Endothelial cell of umbilical vein (primary cell): ENCODE data around the gene COQ8B. TPM values are rescaled to one million over a fixed set of nuclear protein-coding genes. Genes with fewer than 3 reads are reported as not detected.

ENCODE experiments used
- BruUV-seq: library from RNA; stranded (reverse); fragments of 400-500 nt; replicated peaks from 2 replicates; lab custom pipeline; 2021; lab: Mats Ljungman, UMichigan
- CTCF ChIA-PET: fragments of 300-600, 350-600 bp; sonication (Branson Sonifier 250); formaldehyde crosslinking; loops from one replicate; lab custom pipeline; 2021; ENCODE audit warnings: antibody characterized with exemption, inconsistent platforms; lab: Charles Lee
- POLR2A ChIA-PET: fragments of 300-600, 350-600 bp; sonication (Branson Sonifier 250); formaldehyde crosslinking; loops from one replicate; lab custom pipeline; 2021; ENCODE audit warnings: antibody characterized with exemption, inconsistent platforms; lab: Charles Lee
- DNase-seq: peaks from one replicate; pipeline ENCODE4 v3.0.0-alpha.2; 2011; ENCODE audit warnings: low read depth, low spot score
- FAIRE-seq: peaks from 2 replicates; lab custom pipeline; 2011; peaks lifted over from hg19 to GRCh38; lab: Jason Lieb, UNC
- H2AFZ ChIP-seq: 2 replicates; pipeline ENCODE4 v1.6.0; 2012; ENCODE audit warnings: low read depth, low read length, control low read depth, inconsistent platforms
- H3K27ac ChIP-seq: 2 replicates; pipeline ENCODE4 v1.5.1; 2011; ENCODE audit warnings: low read depth, mild to moderate bottlenecking, control low read depth, low read length, moderate library complexity; ENCODE audit not compliant: insufficient read depth
- H3K27me3 ChIP-seq, 2 experiments: 2 replicates each; pipeline versions ENCODE4 v1.6.0 to v1.6.1; 2011; ENCODE audit warnings: low read length in 2 of 2, mixed read lengths in 1 of 2; ENCODE audit not compliant: control insufficient read depth in 2 of 2, insufficient read depth in 2 of 2
- H3K36me3 ChIP-seq, 2 experiments: 2 replicates in 1 of 2; 3 replicates in 1 of 2; pipeline ENCODE4 v1.5.1; 2011; ENCODE audit warnings: low read length in 2 of 2, mild to moderate bottlenecking in 1 of 2, moderate library complexity in 1 of 2; ENCODE audit not compliant: control insufficient read depth in 2 of 2, insufficient read depth in 2 of 2; ENCODE audit errors: extremely low read depth in 1 of 2
- H3K4me1 ChIP-seq: 3 replicates; pipeline ENCODE4 v1.5.1; 2011; ENCODE audit warnings: mild to moderate bottlenecking, low read length; ENCODE audit not compliant: control insufficient read depth, insufficient read depth; ENCODE audit errors: extremely low read depth
- H3K4me2 ChIP-seq: 2 replicates; pipeline ENCODE4 v1.6.1; 2011; ENCODE audit warnings: low read length, control low read depth, mixed read lengths; ENCODE audit not compliant: insufficient read depth
- H3K4me3 ChIP-seq, 3 experiments: fragments of 200-600 bp in 1 of 3; sonication (generic), shearing (Covaris generic) in 1 of 3; replicated peaks in 1 of 3; 2 replicates each; pipeline ENCODE4 v1.5.1; 2011 to 2016; ENCODE audit warnings: control low read depth in 3 of 3, low read length in 3 of 3, mild to moderate bottlenecking in 2 of 3, inconsistent platforms in 1 of 3, low read depth in 1 of 3, moderate library complexity in 1 of 3; ENCODE audit not compliant: insufficient read depth in 1 of 3
- H3K79me2 ChIP-seq: 2 replicates; pipeline ENCODE4 v1.6.0; 2012; ENCODE audit warnings: low read length, inconsistent platforms; ENCODE audit not compliant: control insufficient read depth, insufficient read depth
- H3K9ac ChIP-seq: replicated peaks from 2 replicates; pipeline ENCODE3; 2011; ENCODE audit warnings: low read length, control low read depth; ENCODE audit not compliant: insufficient read depth; ENCODE audit errors: extremely low read depth
- H3K9me1 ChIP-seq: replicated peaks from 3 replicates; pipeline ENCODE4 v1.6.0; 2011; ENCODE audit warnings: mild to moderate bottlenecking, low read length; ENCODE audit not compliant: control insufficient read depth, insufficient read depth; ENCODE audit errors: extremely low read depth
- H3K9me3 ChIP-seq: replicated peaks from 2 replicates; pipeline ENCODE4 v1.5.1; 2012; ENCODE audit warnings: low read length, inconsistent platforms; ENCODE audit not compliant: control insufficient read depth, insufficient read depth
- H4K20me1 ChIP-seq: replicated peaks from 2 replicates; pipeline ENCODE3; 2011; ENCODE audit warnings: mild to moderate bottlenecking, low read length; ENCODE audit not compliant: control insufficient read depth, insufficient read depth; ENCODE audit errors: extremely low read depth
- EZH2 ChIP-seq: IDR thresholded peaks from 2 replicates; pipeline ENCODE4 v1.6.1; 2012; ENCODE audit warnings: borderline replicate concordance, low read depth, mild to moderate bottlenecking, moderate library complexity, low read length, inconsistent platforms; ENCODE audit not compliant: severe bottlenecking
- GATA2 ChIP-seq: IDR thresholded peaks from 2 replicates; pipeline ENCODE4 v1.7.0; 2011; ENCODE audit warnings: low read depth, mild to moderate bottlenecking, moderate library complexity, mixed read lengths, low read length; ENCODE audit not compliant: insufficient read length, insufficient read depth
- JUN ChIP-seq: IDR thresholded peaks from 2 replicates; pipeline ENCODE4 v1.6.1; 2011; ENCODE audit warnings: borderline replicate concordance, low read depth; ENCODE audit not compliant: insufficient read length, insufficient read depth
- MAX ChIP-seq: IDR thresholded peaks from 2 replicates; pipeline ENCODE4 v1.6.1; 2011; ENCODE audit not compliant: insufficient read depth, insufficient read length
- MYC ChIP-seq: IDR thresholded peaks from one replicate; pipeline ENCODE4 v1.6.1; 2011; ENCODE audit warnings: mild to moderate bottlenecking, low read depth, low read length
- POLR2A ChIP-seq: IDR thresholded peaks from 2 replicates; pipeline ENCODE4 v1.6.1; 2012; ENCODE audit warnings: low read depth, mild to moderate bottlenecking, control low read depth, low read length
- dilution Hi-C: fragments of 300-500 bp; cut with MboI; formaldehyde crosslinking; loops from one replicate; pipeline ENCODE4 v1.15.0; 2019; ENCODE audit warnings: low sequenced_read_pairs; ENCODE audit not compliant: extremely low pct_ligation_motif_present
- intact Hi-C: fragments of 100-400 bp; cut with micrococcal nuclease; formaldehyde crosslinking; loops from one replicate; pipeline ENCODE4 v1.10.0; 2022
- polyA plus RNA-seq, 4 experiments: library from polyadenylated mRNA; depleted of rRNA in 3 of 4; stranded (reverse) in 3 of 4; unstranded in 1 of 4; fragments of >200 nt; gene quantifications; 2 replicates each; pipeline versions ENCODE4 v1.2.1 to v1.2.3, GENCODE V29; 2011 to 2012; ENCODE audit warnings: missing spikeins in 1 of 4
- total RNA-seq: library from RNA; stranded (reverse); gene quantifications from 2 replicates; pipeline ENCODE4 v1.2.3, GENCODE V29; 2021

The COQ8B gene
- total and polyA plus RNA-seq, 2 donors (not counting 3 experiments of a cell fraction or from before 2014, with no cell fraction given): 16.2 to 19.2 TPM

GRCh38 chr19:40724855-40725254 lies 8.2 kb upstream of the COQ8B start:
- Histone ChIP-seq H3K9me3 (no peaks in the 10 kb centered on the region), H2AFZ (no peak overlapping the region), H3K9me1 (no peaks in the 10 kb centered on the region), H3K4me1 (peaks cover 28% of the 10 kb centered on the region), H3K79me2 (peaks cover 31% of the 10 kb centered on the region), H3K4me3 (no peak overlapping the region), H3K36me3 (peaks cover 4 to 12% of the 10 kb centered on the region in 2 experiments), H3K4me2 (no peak overlapping the region), H3K9ac (no peak overlapping the region), H4K20me1 (no peaks in the 10 kb centered on the region), H3K27ac (no peak overlapping the region), H3K27me3 (no peaks in the 10 kb centered on the region)
- dilution Hi-C loops: no loop called here
- no TSS peak for BruUV-seq
- CTCF ChIA-PET: interaction anchor here (0.9 to 1.1 kb wide), 3 partner anchors 20 to 74 kb away, joined by 3 read pairs; partner anchors contain the start of genes EGLN2 and RAB4B
- intact Hi-C loops: no loop called here
- FAIRE-seq (no peak), DNase-seq (no peak)
- POLR2A ChIA-PET: no interaction called here
- TF ChIP-seq EZH2 (no peak), MYC (no peak), POLR2A (no peak), JUN (no peak)

GRCh38 chr19:40724315-40724714 lies 7.6 kb upstream of the COQ8B start:
- FAIRE-seq (no peak), DNase-seq (no peak)
- no TSS peak for BruUV-seq
- TF ChIP-seq POLR2A: no peak
- TF ChIP-seq GATA2: no peak
- no peak for TF ChIP-seq MAX
- H3K4me1 ChIP-seq: peaks cover 34% of the 10 kb centered on the region
- H3K27ac ChIP-seq: no peak overlapping the region
- ChIA-PET CTCF (interaction anchor here (0.9 to 1.1 kb wide), 3 partner anchors 21 to 74 kb away, joined by 3 read pairs; partner anchors contain the start of genes EGLN2 and RAB4B), POLR2A (no interaction called here)
- dilution Hi-C loops (no loop called here), intact Hi-C loops (no loop called here)
- no peaks in the 10 kb centered on the region for H3K27me3 ChIP-seq
- no peak overlapping the region for H3K4me3 ChIP-seq
- peaks cover 36% of the 10 kb centered on the region for H3K79me2 ChIP-seq
- peaks cover 4 to 12% of the 10 kb centered on the region in 2 experiments for H3K36me3 ChIP-seq
- H3K9me1 ChIP-seq: no peaks in the 10 kb centered on the region
- H2AFZ ChIP-seq: no peak overlapping the region
- no peaks in the 10 kb centered on the region for H4K20me1 ChIP-seq
- no peak overlapping the region for H3K9ac ChIP-seq
- no peak overlapping the region for H3K4me2 ChIP-seq
- H3K9me3 ChIP-seq: no peaks in the 10 kb centered on the region
